ENCODE data around the gene APBA2. TPM values are rescaled to one million over a fixed set of nuclear protein-coding genes. Genes with fewer than 3 reads are reported as not detected.
A peak's percentile ranks its signal among the peaks of the same experiment; 100 is the strongest.

The APBA2 gene
- total and polyA plus RNA-seq, 2 of the 4 experiments (the other 2 are of a cell fraction), result 21.7 to 33.0 TPM

DNA sequence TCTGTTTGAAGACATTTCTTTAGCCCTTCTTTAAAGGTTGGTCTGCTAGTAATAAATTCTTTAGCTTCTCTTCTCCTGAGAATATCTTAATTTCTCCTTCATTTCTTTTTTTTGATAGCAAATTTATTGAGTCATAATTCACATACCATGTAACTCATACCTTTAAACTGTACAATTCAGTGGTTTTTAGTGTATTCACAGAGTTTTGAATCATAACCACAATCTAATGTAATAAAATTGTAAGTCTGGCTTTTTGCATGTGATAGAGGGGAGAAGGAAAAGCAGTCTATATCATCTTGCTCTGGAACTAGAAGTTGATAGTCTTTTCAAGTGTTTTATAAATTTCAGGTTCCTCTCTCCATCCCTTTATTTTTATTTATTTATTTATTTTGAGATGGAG lies 81.3 kb downstream of the APBA2 start:
- Histone ChIP-seq H4K91ac (ENCODE audit: insufficient read depth, low read depth, low read length) (no peak overlapping the region), H3K14ac (replicated peaks; ENCODE audit: low read depth, low read length) (0 out of 2 replicates have a peak overlapping the region, but pooled peaks have one; percentile 26), H3K36me3 (ENCODE audit: control insufficient read depth, insufficient read depth, low read length) (no peaks in the 10 kb centered on the region; the same call in 1 of the 2 replicates), H3K4me2 (ENCODE audit: low read depth, low read length) (no peak overlapping the region), H2BK15ac (ENCODE audit: low read depth, low read length) (no peak overlapping the region; the same call in 2 of the 3 replicates), H4K20me1 (ENCODE audit: insufficient read depth, low read length) (no peaks in the 10 kb centered on the region), H3K79me1 (ENCODE audit: low read depth in 1 of 2, low read length in 2 of 2) (peaks cover 15 to 45% of the 10 kb centered on the region in 2 experiments), H3K4me3 (ENCODE audit: insufficient read depth, low read depth, low read length) (no peak overlapping the region), H3K23ac (ENCODE audit: low read depth, low read length) (peak overlapping the region; percentile 40; the same call in 1 of the 2 replicates), H2AK9ac (replicated peaks; ENCODE audit: low read depth, low read length, poor library complexity) (no peak overlapping the region), H4K5ac (ENCODE audit: low read depth, low read length) (no peak overlapping the region), H2BK5ac (ENCODE audit: low read depth, low read length, poor library complexity, severe bottlenecking) (peak overlapping the region; percentile 65), H3K9me1 (ENCODE audit: insufficient read depth, low read length) (peaks cover 13% of the 10 kb centered on the region), H3K4ac (ENCODE audit: low read depth, low read length) (peak overlapping the region; percentile 30; the same call in 1 of the 2 replicates), H2BK120ac (ENCODE audit: low read depth, low read length) (peak overlapping the region; percentile 36), H3K18ac (ENCODE audit: low read depth, low read length) (no peak overlapping the region), H3K27me3 (ENCODE audit: control insufficient read depth, insufficient read depth, low read length) (no peaks in the 10 kb centered on the region), H3K27ac (ENCODE audit: insufficient read depth, low read length) (no peak overlapping the region), H2BK20ac (ENCODE audit: low read depth, low read length) (peak overlapping the region; percentile 66; the same call in 1 of the 2 replicates), H3K9me3 (ENCODE audit: control insufficient read depth, insufficient read depth, low read length) (no peaks in the 10 kb centered on the region), H3K56ac (ENCODE audit: extremely low read depth, insufficient read depth, low read length) (no peak overlapping the region), H3K9ac (ENCODE audit: low read depth, low read length) (no peak overlapping the region), H4K8ac (ENCODE audit: low read depth in 2 of 2, low read length in 2 of 2) (no peak overlapping the region; a peak in 1 of 4 replicates), H3K4me1 (ENCODE audit: control insufficient read depth, insufficient read depth, low read length) (peaks cover 13% of the 10 kb centered on the region), H2AFZ (replicated peaks; ENCODE audit: low read length, poor library complexity) (no peak overlapping the region), H2AK5ac (ENCODE audit: low read depth, low read length) (no peak overlapping the region)
- DNase-seq (peak; percentile 70), ATAC-seq (ENCODE audit: low read depth) (no peak)
- no peak for TF ChIP-seq RAD21 (IDR thresholded peaks at IDR 0.05; ENCODE audit: low read length)
- dilution Hi-C loops (cut with HindIII; ENCODE audit: low sequenced_read_pairs, unreplicated experiment) (no loop called here), in situ Hi-C loops (cut with MboI; ENCODE audit: low sequenced_read_pairs) (no loop called here), intact Hi-C loops (cut with micrococcal nuclease) (no loop called here)
- ChIA-PET POLR2A (ENCODE audit: unreplicated experiment) (no interaction called here), CTCF (interaction anchor here (0.7 kb wide), 1 partner anchor 682 kb away, joined by 5 read pairs; no protein-coding TSS in a partner anchor)
- BruUV-seq (replicated peaks), result no TSS peak
